ENCODE measurements around the gene KBTBD13.
A peak's percentile ranks its signal among the peaks of the same experiment; 100 is the strongest.

KBTBD13 gene

GRCh38 chr15:65069179-65069578 is 7.4 kb upstream of the KBTBD13 start:
- H3K36me3 ChIP-seq (ENCODE audit: control insufficient read depth in 1 of 2, insufficient read depth in 2 of 2, low read depth in 1 of 2, low read length in 2 of 2), result no peaks in the 10 kb centered on the region
- no peak overlapping the region for H2BK12ac ChIP-seq (ENCODE audit: low read length in 2 of 2)
- WGBS, result 0% methylated on average over 1 of the region's 1 CpG
- no peak overlapping the region for H3K4me2 ChIP-seq (ENCODE audit: low read length, poor library complexity, severe bottlenecking)
- H3K4me3 ChIP-seq (ENCODE audit: insufficient read depth in 1 of 2, low read depth in 1 of 2, low read length in 2 of 2), result no peak overlapping the region
- H3K4me1 ChIP-seq (ENCODE audit: control insufficient read depth, insufficient read depth, low read depth, low read length), result peaks cover 10% of the 10 kb centered on the region
- no peak overlapping the region for H4K91ac ChIP-seq (ENCODE audit: low read length)
- H3K27ac ChIP-seq (ENCODE audit: low read length, poor library complexity, severe bottlenecking), result no peak overlapping the region
- no peaks in the 10 kb centered on the region for H3K79me1 ChIP-seq (replicated peaks; ENCODE audit: low read length, poor library complexity, severe bottlenecking)
- H3K27me3 ChIP-seq (ENCODE audit: control insufficient read depth in 1 of 2, insufficient read depth in 1 of 2, low read length in 2 of 2), result peaks cover 29 to 75% of the 10 kb centered on the region in 2 experiments
- peak overlapping the region; percentile 97 for H4K8ac ChIP-seq (ENCODE audit: low read length)
- no peaks in the 10 kb centered on the region for H3K9me3 ChIP-seq (ENCODE audit: control insufficient read depth, low read length)
- H3K18ac ChIP-seq (ENCODE audit: low read depth in 1 of 2, low read length in 2 of 2), result no peak overlapping the region
- peak; percentile 99 for DNase-seq
- H2BK120ac ChIP-seq (ENCODE audit: low read depth, low read length), result no peak overlapping the region
- H2AK5ac ChIP-seq (ENCODE audit: low read length, severe bottlenecking), result no peak overlapping the region
- no peak overlapping the region for H2BK5ac ChIP-seq (ENCODE audit: low read depth, low read length, poor library complexity, severe bottlenecking)
- H3K4ac ChIP-seq (ENCODE audit: low read depth in 1 of 2, low read length in 2 of 2), result no peak overlapping the region
- no peak overlapping the region for H2AFZ ChIP-seq (ENCODE audit: low read depth, low read length)
- no peak overlapping the region for H2BK15ac ChIP-seq (ENCODE audit: low read depth, poor library complexity, severe bottlenecking)
- H3K9ac ChIP-seq (ENCODE audit: low read length), result no peak overlapping the region
- H3K23ac ChIP-seq (ENCODE audit: low read length in 2 of 2), result no peak overlapping the region
- no peak overlapping the region for H3K14ac ChIP-seq (ENCODE audit: low read length in 2 of 2)

- Histone ChIP-seq H3K4me1 (ENCODE audit: control insufficient read depth, insufficient read depth, low read depth, low read length) (peaks cover 10% of the 10 kb centered on the region), H2AK5ac (ENCODE audit: low read length, severe bottlenecking) (no peak overlapping the region), H3K27me3 (ENCODE audit: control insufficient read depth in 1 of 2, insufficient read depth in 1 of 2, low read length in 2 of 2) (peaks cover 25 to 71% of the 10 kb centered on the region in 2 experiments), H3K9ac (ENCODE audit: low read length) (no peak overlapping the region), H3K27ac (ENCODE audit: low read length, poor library complexity, severe bottlenecking) (no peak overlapping the region), H2BK12ac (ENCODE audit: low read length in 2 of 2) (peak overlapping the region; percentile 45 to 49), H2AFZ (ENCODE audit: low read depth, low read length) (no peak overlapping the region), H3K9me3 (ENCODE audit: control insufficient read depth, low read length) (no peaks in the 10 kb centered on the region), H3K23ac (ENCODE audit: low read length in 2 of 2) (no peak overlapping the region), H3K4me3 (ENCODE audit: insufficient read depth in 1 of 2, low read depth in 1 of 2, low read length in 2 of 2) (no peak overlapping the region), H4K91ac (ENCODE audit: low read length) (no peak overlapping the region), H3K79me1 (replicated peaks; ENCODE audit: low read length, poor library complexity, severe bottlenecking) (no peaks in the 10 kb centered on the region), H3K4ac (ENCODE audit: low read depth in 1 of 2, low read length in 2 of 2) (peak overlapping the region in 1 of 2 experiments; percentile 81), H3K36me3 (ENCODE audit: control insufficient read depth in 1 of 2, insufficient read depth in 2 of 2, low read depth in 1 of 2, low read length in 2 of 2) (no peaks in the 10 kb centered on the region), H3K4me2 (ENCODE audit: low read length, poor library complexity, severe bottlenecking) (no peak overlapping the region), H4K8ac (ENCODE audit: low read length) (peak overlapping the region; percentile 1), H2BK15ac (ENCODE audit: low read depth, poor library complexity, severe bottlenecking) (no peak overlapping the region), H3K18ac (ENCODE audit: low read depth in 1 of 2, low read length in 2 of 2) (peak overlapping the region; percentile 52 to 81), H2BK120ac (ENCODE audit: low read depth, low read length) (peak overlapping the region; percentile 93), H2BK5ac (ENCODE audit: low read depth, low read length, poor library complexity, severe bottlenecking) (no peak overlapping the region), H3K14ac (ENCODE audit: low read length in 2 of 2) (no peak overlapping the region)
- 91% methylated on average over 5 of the region's 5 CpGs for WGBS
- DNase-seq, result no peak
These were observed 6.6 kb upstream of the KBTBD13 start for GRCh38 chr15:65069779-65070546.

- H3K4me1 ChIP-seq (ENCODE audit: control insufficient read depth, insufficient read depth, low read depth, low read length), result peaks cover 10% of the 10 kb centered on the region
- H3K14ac ChIP-seq (ENCODE audit: low read length in 2 of 2), result peak overlapping the region in 1 of 2 experiments; percentile 56
- H2BK120ac ChIP-seq (ENCODE audit: low read depth, low read length), result peak overlapping the region; percentile 69
- peaks cover 12 to 59% of the 10 kb centered on the region in 2 experiments for H3K27me3 ChIP-seq (ENCODE audit: control insufficient read depth in 1 of 2, insufficient read depth in 1 of 2, low read length in 2 of 2)
- H3K79me1 ChIP-seq (replicated peaks; ENCODE audit: low read length, poor library complexity, severe bottlenecking), result no peaks in the 10 kb centered on the region
- peak overlapping the region in 1 of 2 experiments; percentile 75 for H3K4ac ChIP-seq (ENCODE audit: low read depth in 1 of 2, low read length in 2 of 2)
- peak overlapping the region; percentile 89 to 93 for H3K18ac ChIP-seq (ENCODE audit: low read depth in 1 of 2, low read length in 2 of 2)
- H3K23ac ChIP-seq (ENCODE audit: low read length in 2 of 2), result peak overlapping the region in 1 of 2 experiments; percentile 19
- H2AFZ ChIP-seq (ENCODE audit: low read depth, low read length), result no peak overlapping the region
- no peaks in the 10 kb centered on the region for H3K36me3 ChIP-seq (ENCODE audit: control insufficient read depth in 1 of 2, insufficient read depth in 2 of 2, low read depth in 1 of 2, low read length in 2 of 2)
- no peak overlapping the region for H2AK5ac ChIP-seq (ENCODE audit: low read length, severe bottlenecking)
- H3K4me3 ChIP-seq (ENCODE audit: insufficient read depth in 1 of 2, low read depth in 1 of 2, low read length in 2 of 2), result no peak overlapping the region
- no peak overlapping the region for H3K4me2 ChIP-seq (ENCODE audit: low read length, poor library complexity, severe bottlenecking)
- WGBS, result 46% methylated on average over 5 of the region's 5 CpGs
- no peaks in the 10 kb centered on the region for H3K9me3 ChIP-seq (ENCODE audit: control insufficient read depth, low read length)
- no peak overlapping the region for H3K9ac ChIP-seq (ENCODE audit: low read length)
- peak overlapping the region; percentile 86 to 98 for H2BK12ac ChIP-seq (ENCODE audit: low read length in 2 of 2)
- H4K8ac ChIP-seq (ENCODE audit: low read length), result peak overlapping the region; percentile 81
- H4K91ac ChIP-seq (ENCODE audit: low read length), result peak overlapping the region; percentile 79
- no peak overlapping the region for H3K27ac ChIP-seq (ENCODE audit: low read length, poor library complexity, severe bottlenecking)
- no peak overlapping the region for H2BK5ac ChIP-seq (ENCODE audit: low read depth, low read length, poor library complexity, severe bottlenecking)
- peak overlapping the region; percentile 52 for H2BK15ac ChIP-seq (ENCODE audit: low read depth, poor library complexity, severe bottlenecking)
- no peak for DNase-seq
These were observed 5.2 kb upstream of the KBTBD13 start for GRCh38 chr15:65071381-65071811.

GRCh38 chr15:65072027-65072426 is 4.5 kb upstream of the KBTBD13 start:
- no peak overlapping the region for H3K9ac ChIP-seq (ENCODE audit: low read length)
- peaks cover 12% of the 10 kb centered on the region for H3K4me1 ChIP-seq (ENCODE audit: control insufficient read depth, insufficient read depth, low read depth, low read length)
- peaks cover 12 to 53% of the 10 kb centered on the region in 2 experiments for H3K27me3 ChIP-seq (ENCODE audit: control insufficient read depth in 1 of 2, insufficient read depth in 1 of 2, low read length in 2 of 2)
- no peak overlapping the region for H4K8ac ChIP-seq (ENCODE audit: low read length)
- H4K91ac ChIP-seq (ENCODE audit: low read length), result peak overlapping the region; percentile 79
- H3K27ac ChIP-seq (ENCODE audit: low read length, poor library complexity, severe bottlenecking), result no peak overlapping the region
- no peak for DNase-seq
- no peak overlapping the region for H2BK5ac ChIP-seq (ENCODE audit: low read depth, low read length, poor library complexity, severe bottlenecking)
- no peak overlapping the region for H2AK5ac ChIP-seq (ENCODE audit: low read length, severe bottlenecking)
- H3K4me2 ChIP-seq (ENCODE audit: low read length, poor library complexity, severe bottlenecking), result no peak overlapping the region
- H3K4ac ChIP-seq (ENCODE audit: low read depth in 1 of 2, low read length in 2 of 2), result peak overlapping the region in 1 of 2 experiments; percentile 47
- no peaks in the 10 kb centered on the region for H3K36me3 ChIP-seq (ENCODE audit: control insufficient read depth in 1 of 2, insufficient read depth in 2 of 2, low read depth in 1 of 2, low read length in 2 of 2)
- H2BK15ac ChIP-seq (ENCODE audit: low read depth, poor library complexity, severe bottlenecking), result no peak overlapping the region
- peak overlapping the region; percentile 86 to 98 for H2BK12ac ChIP-seq (ENCODE audit: low read length in 2 of 2)
- no peaks in the 10 kb centered on the region for H3K79me1 ChIP-seq (replicated peaks; ENCODE audit: low read length, poor library complexity, severe bottlenecking)
- no peak overlapping the region for H3K23ac ChIP-seq (ENCODE audit: low read length in 2 of 2)
- no peaks in the 10 kb centered on the region for H3K9me3 ChIP-seq (ENCODE audit: control insufficient read depth, low read length)
- H3K4me3 ChIP-seq (ENCODE audit: insufficient read depth in 1 of 2, low read depth in 1 of 2, low read length in 2 of 2), result no peak overlapping the region
- 88% methylated on average over 1 of the region's 1 CpG for WGBS
- H3K14ac ChIP-seq (ENCODE audit: low read length in 2 of 2), result peak overlapping the region in 1 of 2 experiments; percentile 69
- peak overlapping the region; percentile 12 to 89 for H3K18ac ChIP-seq (ENCODE audit: low read depth in 1 of 2, low read length in 2 of 2)
- no peak overlapping the region for H2BK120ac ChIP-seq (ENCODE audit: low read depth, low read length)
- H2AFZ ChIP-seq (ENCODE audit: low read depth, low read length), result no peak overlapping the region
